ENCODE results near the gene SCYGR6.
"Not testable (repeated sequence)": the region's sequence is repeated elsewhere in the genome, so short reads cannot be mapped to it uniquely, and the experiment has no call there.

Gene SCYGR6

DNA sequence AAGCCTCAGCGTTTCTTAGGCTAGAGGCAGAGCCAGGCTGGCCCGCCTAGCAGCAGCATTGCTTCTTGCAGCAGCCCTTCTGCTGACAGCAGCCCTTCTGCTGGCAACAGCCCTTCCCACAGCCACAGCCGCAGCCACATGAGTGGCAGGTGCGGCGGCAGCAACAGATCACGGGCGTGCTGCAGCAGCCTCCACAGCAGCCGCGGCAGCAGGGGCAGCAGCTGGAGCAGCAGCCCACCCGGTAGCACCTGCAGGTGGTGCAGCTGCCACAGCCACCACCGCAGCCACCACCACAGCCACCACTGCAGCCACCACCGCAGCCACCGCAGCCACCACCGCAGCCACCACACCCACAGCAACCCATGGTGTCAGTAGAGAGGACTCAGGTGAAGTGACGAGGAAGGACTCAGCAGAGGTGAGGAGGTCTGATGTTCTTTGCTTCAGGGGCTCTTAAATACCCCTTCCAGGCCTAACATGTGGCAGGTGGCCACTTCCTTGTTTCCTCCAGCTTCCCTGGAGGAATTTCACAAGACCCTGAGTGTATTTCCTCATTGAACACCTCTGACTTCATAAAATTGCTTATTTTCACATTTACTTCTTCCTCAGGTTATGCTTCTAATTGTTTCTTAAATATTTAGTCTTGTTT, at the start of gene SCYGR6:
Gene SCYGR6, minus strand, starts transcription at position 364 of the 646 bp plus-strand sequence. Its CDS starts 0 bp downstream, at position 364.
- no peak for DNase-seq

GRCh38 chr2:227774011-227774624, 49.6 kb upstream of the SCYGR6 start:
- no peak for DNase-seq

DNA sequence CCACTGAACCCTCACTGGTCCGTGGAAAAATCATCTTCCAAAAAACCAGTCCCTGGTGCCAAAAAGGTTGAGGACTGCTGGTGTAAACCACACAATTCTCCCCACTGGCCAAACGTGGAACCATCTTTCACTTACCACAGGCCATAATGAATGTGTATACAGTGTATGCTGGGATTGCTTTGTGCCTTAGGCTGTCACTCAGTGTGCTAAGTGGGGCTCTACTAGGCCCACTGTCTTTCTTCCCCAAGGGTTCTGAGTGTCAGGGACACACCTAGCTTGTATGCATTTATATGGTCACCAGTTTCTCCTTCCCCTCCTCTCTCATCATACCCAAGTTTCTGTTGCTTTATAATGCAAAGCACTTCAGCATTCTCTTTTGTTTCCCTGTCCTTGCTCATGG, 48.4 kb upstream of the SCYGR6 start:
- DNase-seq: no peak

- no peak for DNase-seq
Measured at GRCh38 chr2:227772197-227772661, 47.7 kb upstream of the SCYGR6 start.

GRCh38 chr2:227767830-227768229, 43.3 kb upstream of the SCYGR6 start:
- no peak for DNase-seq

DNA sequence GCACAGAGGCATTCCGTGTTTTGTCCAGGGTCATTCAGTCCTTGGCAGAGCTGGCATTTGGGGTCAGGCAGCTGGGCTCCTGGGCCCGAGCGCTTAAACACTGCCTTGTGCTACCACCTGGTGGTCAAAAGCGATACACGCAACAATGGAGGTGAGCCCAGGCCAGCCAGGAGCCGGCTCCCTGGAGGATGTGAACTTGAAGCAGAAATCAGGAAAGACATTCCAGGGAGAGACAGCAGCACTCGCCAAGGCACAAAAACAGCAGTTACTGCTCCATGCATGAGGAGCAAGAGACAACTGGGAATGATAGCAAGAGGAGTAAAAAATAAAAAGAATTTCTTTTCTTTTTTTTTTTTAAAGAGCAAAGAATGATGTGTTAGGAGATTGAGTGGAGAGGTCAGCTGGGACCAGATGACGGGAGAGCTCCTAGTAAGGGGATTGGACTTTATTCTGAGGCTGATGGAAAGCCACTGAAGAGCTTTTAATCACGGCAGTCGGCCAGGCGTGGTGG, 41.9 kb upstream of the SCYGR6 start:
- peak; percentile 84 for DNase-seq

DNA sequence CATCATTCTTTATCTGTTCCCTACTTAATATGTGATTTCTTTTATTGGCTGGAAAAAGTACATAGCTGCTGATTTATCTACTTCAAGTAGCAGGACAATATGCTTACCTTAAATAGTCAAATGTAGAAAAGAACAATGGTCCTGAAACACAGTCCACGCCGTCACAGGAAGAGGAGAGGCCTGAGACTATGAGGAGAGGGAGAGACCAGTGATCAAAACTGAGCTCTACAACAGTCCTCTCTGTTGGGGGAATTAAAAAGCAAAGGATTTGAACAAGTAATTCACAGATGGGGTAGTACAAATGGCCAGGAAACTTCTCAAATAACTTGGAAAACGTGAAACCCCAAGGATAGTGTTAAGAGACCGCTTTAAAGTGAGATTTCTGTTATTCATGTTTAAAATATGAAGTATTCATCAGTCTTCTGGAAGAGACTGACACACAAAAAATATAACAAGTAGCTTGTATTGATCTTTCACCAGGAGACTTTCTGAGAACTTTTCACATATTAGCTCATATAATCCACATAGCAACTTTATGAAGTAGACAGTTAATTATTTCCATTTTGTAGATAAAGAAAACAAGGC, 41.3 kb upstream of the SCYGR6 start:
- no peak for DNase-seq

DNA sequence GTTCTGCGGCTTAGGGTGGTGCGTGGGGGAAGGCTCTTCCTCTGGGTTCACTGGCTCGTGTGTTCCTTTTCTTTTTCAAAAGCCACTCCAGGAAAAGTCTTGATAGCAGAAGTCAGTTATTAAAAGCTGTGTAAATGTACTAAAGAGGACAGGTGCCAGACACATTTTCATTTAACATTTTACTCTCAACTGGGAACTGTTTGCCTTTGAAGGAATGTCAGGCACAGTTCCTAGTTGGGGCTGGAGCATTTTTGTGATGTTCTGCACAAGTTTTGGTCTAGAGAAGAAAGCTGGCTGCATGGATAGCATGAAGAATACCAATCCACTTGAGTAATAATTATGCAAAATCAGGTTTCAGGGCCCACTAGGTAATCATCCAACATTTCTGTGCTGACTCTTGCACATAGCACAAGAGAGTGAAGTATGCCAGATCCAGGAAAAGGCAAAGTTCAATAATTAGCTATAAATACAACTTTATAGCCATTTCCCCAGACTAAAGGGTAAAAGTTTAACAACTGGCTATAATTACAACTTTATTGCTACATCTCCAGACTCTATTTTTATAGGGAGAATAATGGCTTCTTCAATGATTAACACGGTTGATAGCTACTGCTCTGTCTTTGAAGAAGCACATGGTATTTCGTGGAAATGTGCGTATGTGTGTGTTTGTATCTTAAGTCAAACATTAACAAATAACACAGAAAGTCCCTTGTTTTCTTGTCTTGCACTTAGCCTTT, 37.4 kb upstream of the SCYGR6 start:
- no peak for DNase-seq

GRCh38 chr2:227759411-227760118, 35.0 kb upstream of the SCYGR6 start:
- DNase-seq: no peak

GRCh38 chr2:227756261-227756660, 31.7 kb upstream of the SCYGR6 start:
- not testable (repeated sequence) for DNase-seq

GRCh38 chr2:227748079-227748478, 23.5 kb upstream of the SCYGR6 start:
- no peak for DNase-seq

DNA sequence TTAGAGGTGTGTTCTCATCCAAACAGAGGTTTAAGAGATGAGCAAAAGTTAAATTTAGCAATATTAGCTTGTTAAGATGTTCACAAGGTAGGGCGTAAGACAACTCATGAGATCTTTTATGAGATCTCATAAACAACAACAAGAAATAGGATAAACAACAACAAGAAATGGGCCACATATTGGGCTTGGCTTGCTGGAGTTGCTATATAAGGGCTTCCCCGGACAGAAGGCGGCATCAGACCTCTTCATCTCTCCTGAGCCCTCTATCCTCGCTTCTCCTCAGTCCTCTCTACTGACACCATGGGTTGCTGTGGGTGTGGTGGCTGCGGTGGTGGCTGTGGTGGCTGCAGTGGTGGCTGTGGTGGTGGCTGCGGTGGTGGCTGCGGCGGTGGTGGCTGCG, 21.0 kb upstream of the SCYGR6 start, which contains the start of gene SCYGR8:
Gene SCYGR8, plus strand, starts transcription at position 301 of the 400 bp plus-strand sequence. Its CDS starts 0 bp downstream, at position 301.
- no peak for DNase-seq

DNA sequence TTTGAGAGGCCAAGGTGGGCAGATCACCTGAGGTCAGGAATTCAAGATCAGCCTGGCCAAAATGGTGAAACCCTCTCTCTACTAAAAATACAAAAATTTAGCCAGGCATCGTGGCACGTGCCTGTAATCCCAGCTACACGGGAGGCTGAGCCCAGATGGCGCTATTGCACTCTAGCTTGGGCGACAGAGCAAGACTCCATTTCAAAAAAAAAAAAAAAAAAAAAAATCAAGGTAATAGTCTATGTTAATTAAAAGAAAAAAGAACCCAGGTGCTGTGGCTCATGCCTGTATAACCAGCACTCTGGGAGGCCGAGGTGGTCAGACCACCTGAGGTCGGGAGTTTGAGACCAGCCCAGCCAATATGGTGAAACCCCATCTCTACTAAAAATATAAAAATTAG, 16.1 kb upstream of the SCYGR6 start:
- DNase-seq: not testable (repeated sequence)

- DNase-seq: no peak
Measured at GRCh38 chr2:227739351-227739750, 14.8 kb upstream of the SCYGR6 start.

DNA sequence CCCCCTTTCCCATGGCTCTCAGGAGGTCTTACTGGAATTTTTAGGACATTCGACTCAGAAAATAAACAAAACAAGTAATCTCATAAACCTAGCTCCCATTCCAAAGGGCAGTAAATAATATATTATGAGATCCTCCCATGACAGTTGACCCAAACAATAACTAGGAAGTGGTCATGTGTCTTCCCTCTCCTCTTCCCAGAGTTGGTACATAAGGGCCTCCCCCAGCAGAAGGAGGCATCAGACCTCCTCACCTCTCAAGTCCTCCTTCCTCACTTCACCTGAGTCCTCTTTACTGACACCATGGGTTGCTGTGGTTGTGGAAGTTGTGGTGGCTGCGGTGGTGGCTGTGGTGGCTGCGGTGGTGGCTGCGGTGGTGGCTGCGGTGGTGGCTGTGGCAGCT, 3.5 kb upstream of the SCYGR6 start, which contains the start of gene SCYGR7:
Gene SCYGR7, plus strand, starts transcription at position 301 of the 400 bp plus-strand sequence. Its CDS starts 0 bp downstream, at position 301.
- no peak for DNase-seq

DNA sequence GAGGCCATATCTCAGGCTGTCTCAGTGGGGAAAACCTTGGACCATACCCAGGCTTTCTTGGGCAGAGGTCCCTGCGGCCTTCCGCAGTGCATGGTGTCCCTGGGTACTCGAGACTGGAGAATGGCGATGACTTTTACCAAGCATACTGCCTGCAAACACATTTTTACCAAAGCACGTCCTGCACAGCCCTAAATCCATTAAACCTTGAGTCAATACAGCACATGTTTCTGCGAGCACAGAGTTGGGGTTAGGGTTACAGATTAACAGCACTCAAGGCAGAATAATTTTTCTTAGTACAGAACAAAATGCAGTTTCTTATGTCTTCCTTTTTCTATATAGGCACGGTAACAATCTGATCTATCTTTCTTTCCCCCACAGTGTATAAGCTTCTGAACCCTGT, 1.7 kb downstream of the SCYGR6 start:
- not testable (repeated sequence) for DNase-seq

GRCh38 chr2:227720680-227721079, 3.9 kb downstream of the SCYGR6 start:
- no peak for DNase-seq

- DNase-seq: no peak
Measured at GRCh38 chr2:227719641-227720040, 4.9 kb downstream of the SCYGR6 start.

- no peak for DNase-seq
Measured at GRCh38 chr2:227717687-227718567, 6.6 kb downstream of the SCYGR6 start, which contains the start of gene SLC19A3. TSS of gene SLC19A3 (minus strand) at chr2:227718028. CDS start at chr2:227702318, 15,710 bp downstream.

DNA sequence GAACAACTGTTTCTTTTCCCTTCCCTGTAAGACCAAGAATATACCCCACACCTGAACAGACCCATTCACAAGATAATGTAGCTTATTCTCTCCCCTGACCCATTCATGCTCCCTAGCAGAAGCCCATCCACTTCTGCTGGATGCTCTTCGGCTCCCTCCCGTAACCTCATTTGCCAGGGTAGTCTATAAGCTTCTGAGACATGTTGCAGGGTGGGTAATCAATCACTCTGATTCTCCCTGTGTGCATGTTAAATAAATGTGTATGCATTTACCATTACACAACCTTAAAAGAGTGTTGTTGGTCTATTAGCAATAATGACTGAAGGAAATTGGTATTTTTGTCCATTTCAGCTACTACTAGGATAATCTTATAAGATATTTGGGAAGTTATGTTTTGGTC, 8.1 kb downstream of the SCYGR6 start:
- DNase-seq: no peak

- DNase-seq: no peak
Measured at GRCh38 chr2:227713291-227713690, 11.3 kb downstream of the SCYGR6 start.
